Mucosa of descending colon (tissue), 3 donors: ENCODE measurements around the gene USP20. TPM values are rescaled to one million over a fixed set of nuclear protein-coding genes. Genes with fewer than 3 reads are reported as not detected.
A peak's percentile ranks its signal among the peaks of the same experiment; 100 is the strongest.

Source experiments
- ATAC-seq: fragments of 200-7000 bp; cut with Tn5 transposase; one replicate; pipeline ENCODE4 v1.9.1; 2020; ENCODE audit warnings: mild to moderate bottlenecking, moderate library complexity
- DNase-seq, 3 donors: peaks; one replicate each; pipeline ENCODE4 v3.0.0-alpha.2; 2020
- H3K36me3 ChIP-seq: fragments of 200-600 bp; one replicate; pipeline ENCODE4 v1.8.0; 2021; ENCODE audit warnings: low read depth, mild to moderate bottlenecking
- H3K4me1 ChIP-seq: fragments of 200-600 bp; one replicate; pipeline ENCODE4 v1.8.0; 2021; ENCODE audit warnings: low read depth, mild to moderate bottlenecking
- H3K4me3 ChIP-seq: fragments of 200-600 bp; one replicate; pipeline ENCODE4 v1.8.0; 2021; ENCODE audit warnings: mild to moderate bottlenecking
- H3K9me3 ChIP-seq: fragments of 200-600 bp; one replicate; pipeline ENCODE4 v1.8.0; 2021; ENCODE audit warnings: mild to moderate bottlenecking
- CTCF ChIP-seq: fragments of 200-600 bp; IDR thresholded peaks from one replicate; pipeline ENCODE4 v1.8.0; 2022; ENCODE audit warnings: antibody characterized with exemption, mild to moderate bottlenecking
- intact Hi-C, 2 donors: fragments of 100-400 bp; cut with DNase I in 1 of 2; cut with micrococcal nuclease in 1 of 2; formaldehyde crosslinking; loops; one replicate each; pipeline versions ENCODE4 v1.11.0 to v1.11.1; 2022; cut with DNase I, micrococcal nuclease
- total RNA-seq, 3 donors: library from RNA; stranded (reverse); fragmentation: NEBNext Ultra II Directional in 2 of 3; extraction: Animal tissue kit (Norgen Biotek cat#: 25700) in 2 of 3; gene quantifications; one replicate each; pipeline versions ENCODE4 v1.2.1 to v1.2.4, GENCODE V29; 2021 to 2023
- donor health status: DM: no; HTN: no; CAD: no; lungs with moderate emphysema.
- donor health status: DM: no; HTN: no; CAD: no.
- donor health status: DM: no; HTN: yes; CAD: no.

Gene USP20
- total RNA-seq, 3 donors from 2014 or later = 20.2 to 32.3 (median 22.9) TPM

GRCh38 chr9:129863059-129863690 is 27.9 kb downstream of the USP20 start:
- H3K36me3 ChIP-seq = no peaks in the 10 kb centered on the region
- H3K4me1 ChIP-seq = no peaks in the 10 kb centered on the region
- TF ChIP-seq CTCF = no peak
- no peak overlapping the region for H3K4me3 ChIP-seq
- ATAC-seq (peak; percentile 72), DNase-seq (peak; percentile 29 to 80 (median 51))
- H3K9me3 ChIP-seq = no peaks in the 10 kb centered on the region
- intact Hi-C loops = no loop called here

- no peaks in the 10 kb centered on the region for H3K4me1 ChIP-seq
- H3K4me3 ChIP-seq = no peak overlapping the region
- no peaks in the 10 kb centered on the region for H3K36me3 ChIP-seq
- H3K9me3 ChIP-seq = no peaks in the 10 kb centered on the region
- intact Hi-C loops = no loop called here
- no peak for TF ChIP-seq CTCF
- no peak for ATAC-seq
- no peak for DNase-seq
Measured at GRCh38 chr9:129864991-129865647, 29.9 kb downstream of the USP20 start.

GRCh38 chr9:129865668-129866320 is 30.5 kb downstream of the USP20 start:
- H3K4me1 ChIP-seq = no peaks in the 10 kb centered on the region
- no peak overlapping the region for H3K4me3 ChIP-seq
- ATAC-seq (no peak), DNase-seq (no peak)
- intact Hi-C loops = no loop called here
- H3K36me3 ChIP-seq = no peaks in the 10 kb centered on the region
- no peaks in the 10 kb centered on the region for H3K9me3 ChIP-seq
- TF ChIP-seq CTCF = no peak

- no peak overlapping the region for H3K4me3 ChIP-seq
- no peaks in the 10 kb centered on the region for H3K36me3 ChIP-seq
- intact Hi-C loops = no loop called here
- ATAC-seq (no peak), DNase-seq (no peak)
- no peaks in the 10 kb centered on the region for H3K9me3 ChIP-seq
- no peak for TF ChIP-seq CTCF
- H3K4me1 ChIP-seq = no peaks in the 10 kb centered on the region
Measured at GRCh38 chr9:129866394-129867135, 31.3 kb downstream of the USP20 start.

GRCh38 chr9:129867136-129868022 is 32.1 kb downstream of the USP20 start:
- Histone ChIP-seq H3K9me3 (no peaks in the 10 kb centered on the region), H3K4me3 (no peak overlapping the region), H3K36me3 (no peaks in the 10 kb centered on the region), H3K4me1 (no peaks in the 10 kb centered on the region)
- no peak for TF ChIP-seq CTCF
- intact Hi-C loops = no loop called here
- no peak for ATAC-seq
- no peak for DNase-seq
